ENCODE results near the gene MAX.

DNA sequence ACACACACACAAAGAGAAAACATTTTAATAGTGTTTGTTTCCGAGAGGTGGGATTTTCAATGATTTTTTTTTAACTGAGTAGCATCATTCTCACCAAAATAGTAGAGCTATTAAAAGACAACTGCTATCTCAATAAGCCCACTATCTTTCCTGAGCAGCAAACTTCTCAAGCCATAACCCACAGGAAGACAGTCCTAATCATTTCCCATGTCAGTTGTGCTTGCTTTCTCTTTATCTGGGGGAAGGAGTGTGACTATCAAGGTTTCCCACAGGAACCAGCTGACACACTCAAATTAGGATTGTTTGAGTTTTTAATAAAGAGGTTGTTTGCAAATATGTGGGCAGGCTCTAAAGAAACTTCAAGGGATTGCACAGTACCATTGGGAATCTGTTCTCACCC is 4.9 kb upstream of the MAX start:
- no peak for TF ChIP-seq CTCF (IDR thresholded peaks at IDR 0.05; ENCODE audit: poor library complexity, severe bottlenecking)
- TF ChIP-seq EZH2 (IDR thresholded peaks at IDR 0.05; ENCODE audit: borderline replicate concordance, insufficient read depth, low read length, poor library complexity, severe bottlenecking), result no peak
- no peak for TF ChIP-seq RAD21 (conservative IDR thresholded peaks at IDR 0.05)
- TF ChIP-seq POLR2AphosphoS5 (IDR thresholded peaks at IDR 0.05), result no peak
- no peak for TF ChIP-seq SMC3 (conservative IDR thresholded peaks at IDR 0.05; ENCODE audit: poor library complexity)
- TF ChIP-seq EP300 (conservative IDR thresholded peaks at IDR 0.05; ENCODE audit: poor library complexity, severe bottlenecking), result no peak
- TF ChIP-seq, protein P1, sequence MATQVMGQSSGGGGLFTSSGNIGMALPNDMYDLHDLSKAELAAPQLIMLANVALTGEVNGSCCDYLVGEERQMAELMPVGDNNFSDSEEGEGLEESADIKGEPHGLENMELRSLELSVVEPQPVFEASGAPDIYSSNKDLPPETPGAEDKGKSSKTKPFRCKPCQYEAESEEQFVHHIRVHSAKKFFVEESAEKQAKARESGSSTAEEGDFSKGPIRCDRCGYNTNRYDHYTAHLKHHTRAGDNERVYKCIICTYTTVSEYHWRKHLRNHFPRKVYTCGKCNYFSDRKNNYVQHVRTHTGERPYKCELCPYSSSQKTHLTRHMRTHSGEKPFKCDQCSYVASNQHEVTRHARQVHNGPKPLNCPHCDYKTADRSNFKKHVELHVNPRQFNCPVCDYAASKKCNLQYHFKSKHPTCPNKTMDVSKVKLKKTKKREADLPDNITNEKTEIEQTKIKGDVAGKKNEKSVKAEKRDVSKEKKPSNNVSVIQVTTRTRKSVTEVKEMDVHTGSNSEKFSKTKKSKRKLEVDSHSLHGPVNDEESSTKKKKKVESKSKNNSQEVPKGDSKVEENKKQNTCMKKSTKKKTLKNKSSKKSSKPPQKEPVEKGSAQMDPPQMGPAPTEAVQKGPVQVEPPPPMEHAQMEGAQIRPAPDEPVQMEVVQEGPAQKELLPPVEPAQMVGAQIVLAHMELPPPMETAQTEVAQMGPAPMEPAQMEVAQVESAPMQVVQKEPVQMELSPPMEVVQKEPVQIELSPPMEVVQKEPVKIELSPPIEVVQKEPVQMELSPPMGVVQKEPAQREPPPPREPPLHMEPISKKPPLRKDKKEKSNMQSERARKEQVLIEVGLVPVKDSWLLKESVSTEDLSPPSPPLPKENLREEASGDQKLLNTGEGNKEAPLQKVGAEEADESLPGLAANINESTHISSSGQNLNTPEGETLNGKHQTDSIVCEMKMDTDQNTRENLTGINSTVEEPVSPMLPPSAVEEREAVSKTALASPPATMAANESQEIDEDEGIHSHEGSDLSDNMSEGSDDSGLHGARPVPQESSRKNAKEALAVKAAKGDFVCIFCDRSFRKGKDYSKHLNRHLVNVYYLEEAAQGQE (IDR thresholded peaks at IDR 0.05; ENCODE audit: borderline replicate concordance), result no peak
- TF ChIP-seq TAF1 (IDR thresholded peaks at IDR 0.05; ENCODE audit: low read depth), result no peak
